Measurements from ENCODE around the gene EML1.

DNA sequence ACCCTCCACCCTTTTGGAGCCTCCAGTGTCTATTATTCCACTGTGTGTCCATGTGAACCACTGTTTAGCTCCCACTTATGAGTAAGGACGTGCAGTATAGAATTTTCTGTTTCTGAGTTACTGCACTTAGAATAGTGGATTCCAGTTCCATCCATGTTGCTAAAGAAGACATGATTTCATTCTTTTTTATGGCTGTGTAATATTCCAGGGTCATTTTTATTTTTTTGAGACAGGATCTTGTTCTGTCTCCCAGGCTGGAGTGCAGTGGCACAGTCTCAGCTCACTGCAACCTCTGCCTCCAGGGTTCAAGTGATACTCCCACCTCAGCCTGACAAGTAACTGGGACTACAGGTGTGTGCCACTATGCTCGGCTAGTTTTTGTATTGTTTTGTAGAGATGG lies 31.6 kb downstream of the EML1 start:
- TF ChIP-seq POLR2A (IDR thresholded peaks at IDR 0.05) = no peak
- no peak for TF ChIP-seq CTCF (IDR thresholded peaks at IDR 0.05)

All from right lobe of liver (tissue), 4 donors.